ENCODE data around the gene LRRC52. TPM values are rescaled to one million over a fixed set of nuclear protein-coding genes. Genes with fewer than 3 reads are reported as not detected.

The LRRC52 gene
- total and polyA plus RNA-seq, 2 of the 13 experiments (the other 11 are each of a cell fraction or from before 2014, with no cell fraction given), result not detected

DNA sequence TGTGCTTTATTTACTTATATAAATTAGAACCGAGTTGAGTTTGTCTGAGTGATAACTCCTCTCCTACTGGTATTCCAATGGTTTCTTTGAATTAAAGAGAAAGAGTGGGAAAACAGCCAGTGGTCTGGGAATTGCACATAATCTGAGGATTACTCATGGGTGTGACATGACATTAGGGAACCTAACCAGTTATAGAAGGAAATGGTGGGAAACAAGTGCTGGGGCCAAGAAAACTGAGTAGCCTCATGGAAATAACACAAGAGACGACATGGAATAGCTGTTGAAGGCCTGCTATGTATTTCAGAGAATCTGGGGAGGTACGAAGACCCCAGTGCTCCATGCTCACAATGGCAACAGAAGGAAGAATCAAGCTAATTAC, 41.8 kb upstream of the LRRC52 start:
- H3K9me3 ChIP-seq (ENCODE audit: low read length), result no peaks in the 10 kb centered on the region
- H3K4me2 ChIP-seq (ENCODE audit: low read depth, low read length), result no peak overlapping the region
- no peaks in the 10 kb centered on the region for H3K36me3 ChIP-seq (replicated peaks in 1 of 2; ENCODE audit: control insufficient read depth in 1 of 2, insufficient read depth in 2 of 2, low read length in 2 of 2)
- TF ChIP-seq, protein P1, sequence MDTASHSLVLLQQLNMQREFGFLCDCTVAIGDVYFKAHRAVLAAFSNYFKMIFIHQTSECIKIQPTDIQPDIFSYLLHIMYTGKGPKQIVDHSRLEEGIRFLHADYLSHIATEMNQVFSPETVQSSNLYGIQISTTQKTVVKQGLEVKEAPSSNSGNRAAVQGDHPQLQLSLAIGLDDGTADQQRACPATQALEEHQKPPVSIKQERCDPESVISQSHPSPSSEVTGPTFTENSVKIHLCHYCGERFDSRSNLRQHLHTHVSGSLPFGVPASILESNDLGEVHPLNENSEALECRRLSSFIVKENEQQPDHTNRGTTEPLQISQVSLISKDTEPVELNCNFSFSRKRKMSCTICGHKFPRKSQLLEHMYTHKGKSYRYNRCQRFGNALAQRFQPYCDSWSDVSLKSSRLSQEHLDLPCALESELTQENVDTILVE (CRISPR knock-in tag; IDR thresholded peaks at IDR 0.05), result no peak
- TF ChIP-seq ZBTB7B (CRISPR knock-in tag; IDR thresholded peaks at IDR 0.05), result no peak
- TF ChIP-seq ZNF678 (CRISPR knock-in tag; IDR thresholded peaks at IDR 0.05), result no peak
- no peak for TF ChIP-seq PAF1 (CRISPR knock-in tag; IDR thresholded peaks at IDR 0.05)
- no peak overlapping the region for H2AFZ ChIP-seq (ENCODE audit: low read length)
- in situ Hi-C loops (cut with HindIII; ENCODE audit: extremely low pct_ligation_motif_present, low pct_unique_long_range_greater_than_20kb) (no loop called here), intact Hi-C loops (cut with micrococcal nuclease; ENCODE audit: unreplicated experiment) (no loop called here)
- BruUV-seq (replicated peaks), result no TSS peak
- H3K4me1 ChIP-seq (ENCODE audit: insufficient read depth, low read length), result peaks cover 10% of the 10 kb centered on the region
- H3K79me2 ChIP-seq (ENCODE audit: insufficient read depth, low read length), result no peaks in the 10 kb centered on the region
- no peak overlapping the region for H3K9ac ChIP-seq (ENCODE audit: insufficient read depth, low read depth, low read length)
- no peaks in the 10 kb centered on the region for H3K27me3 ChIP-seq (ENCODE audit: control insufficient read depth in 1 of 2, insufficient read depth in 2 of 2, low read length in 2 of 2)
- 6% methylated on average over 3 of the region's 3 CpGs for WGBS (ENCODE audit: low lambda C conversion rate)
- ChIA-PET POLR2A (no interaction called here), CTCF (ENCODE audit: low intra/inter-chr PET ratio, low total read pairs) (no interaction called here)
- H3K27ac ChIP-seq (ENCODE audit: extremely low read length, insufficient read depth, low read length), result no peak overlapping the region
- no peak for FAIRE-seq
- no peak for ATAC-seq
- no peaks in the 10 kb centered on the region for H4K20me1 ChIP-seq (ENCODE audit: insufficient read depth, low read length)
- DNase-seq (ENCODE audit: low spot score), result no peak
- H3K4me3 ChIP-seq (replicated peaks in 1 of 3; ENCODE audit: insufficient read depth in 1 of 3, low read depth in 2 of 3, low read length in 3 of 3), result no peak overlapping the region

DNA sequence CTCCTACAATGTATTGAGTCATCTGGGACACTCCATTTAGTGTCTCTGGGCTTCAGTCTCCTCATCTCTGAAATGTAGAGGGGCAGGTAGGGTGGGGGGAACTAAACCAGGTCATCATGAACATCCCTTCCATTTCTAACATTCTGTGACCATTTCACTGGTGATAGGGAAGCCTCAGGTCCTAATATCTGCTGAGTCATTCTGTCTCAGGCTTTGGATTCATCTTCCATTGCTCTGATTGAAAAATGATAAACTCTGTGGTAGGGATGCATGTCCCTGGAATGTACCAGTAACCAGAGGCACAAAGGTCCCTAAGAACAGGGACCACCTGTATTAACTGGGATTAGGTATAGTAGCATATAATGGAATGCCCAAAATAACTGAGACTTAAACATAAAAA, 36.2 kb upstream of the LRRC52 start:
- H3K9ac ChIP-seq (ENCODE audit: insufficient read depth, low read depth, low read length), result no peak overlapping the region
- FAIRE-seq, result no peak
- no peak for ATAC-seq
- H3K27me3 ChIP-seq (ENCODE audit: control insufficient read depth in 1 of 2, insufficient read depth in 2 of 2, low read length in 2 of 2), result no peaks in the 10 kb centered on the region
- POLR2A ChIA-PET, result no interaction called here
- DNase-seq (ENCODE audit: low spot score), result no peak
- TF ChIP-seq NFE2L2 (IDR thresholded peaks at IDR 0.05; ENCODE audit: low read length) (peak; percentile 86), ATM (IDR thresholded peaks at IDR 0.05; ENCODE audit: borderline replicate concordance) (no peak), MAFK (conservative IDR thresholded peaks at IDR 0.05 in 1 of 2, IDR thresholded peaks at IDR 0.05 in 1 of 2; ENCODE audit: low read length in 2 of 2) (peak; percentile 0 to 32; a peak in 1 of 4 replicates)
- TF ChIP-seq, protein P2, sequence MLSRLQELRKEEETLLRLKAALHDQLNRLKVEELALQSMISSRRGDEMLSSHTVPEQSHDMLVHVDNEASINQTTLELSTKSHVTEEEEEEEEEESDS (CRISPR knock-in tag; IDR thresholded peaks at IDR 0.05; ENCODE audit: borderline replicate concordance), result no peak
- TF ChIP-seq, protein P3, sequence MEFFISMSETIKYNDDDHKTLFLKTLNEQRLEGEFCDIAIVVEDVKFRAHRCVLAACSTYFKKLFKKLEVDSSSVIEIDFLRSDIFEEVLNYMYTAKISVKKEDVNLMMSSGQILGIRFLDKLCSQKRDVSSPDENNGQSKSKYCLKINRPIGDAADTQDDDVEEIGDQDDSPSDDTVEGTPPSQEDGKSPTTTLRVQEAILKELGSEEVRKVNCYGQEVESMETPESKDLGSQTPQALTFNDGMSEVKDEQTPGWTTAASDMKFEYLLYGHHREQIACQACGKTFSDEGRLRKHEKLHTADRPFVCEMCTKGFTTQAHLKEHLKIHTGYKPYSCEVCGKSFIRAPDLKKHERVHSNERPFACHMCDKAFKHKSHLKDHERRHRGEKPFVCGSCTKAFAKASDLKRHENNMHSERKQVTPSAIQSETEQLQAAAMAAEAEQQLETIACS (CRISPR knock-in tag; IDR thresholded peaks at IDR 0.05), result no peak
- TF ChIP-seq, protein P4, sequence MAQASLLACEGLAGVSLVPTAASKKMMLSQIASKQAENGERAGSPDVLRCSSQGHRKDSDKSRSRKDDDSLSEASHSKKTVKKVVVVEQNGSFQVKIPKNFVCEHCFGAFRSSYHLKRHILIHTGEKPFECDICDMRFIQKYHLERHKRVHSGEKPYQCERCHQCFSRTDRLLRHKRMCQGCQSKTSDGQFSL (CRISPR knock-in tag; IDR thresholded peaks at IDR 0.05), result no peak
- no peak overlapping the region for H3K27ac ChIP-seq (ENCODE audit: extremely low read length, insufficient read depth, low read length)
- BruUV-seq (replicated peaks), result no TSS peak
- no peaks in the 10 kb centered on the region for H3K36me3 ChIP-seq (replicated peaks in 1 of 2; ENCODE audit: control insufficient read depth in 1 of 2, insufficient read depth in 2 of 2, low read length in 2 of 2)
- H3K4me2 ChIP-seq (ENCODE audit: low read depth, low read length), result no peak overlapping the region
- in situ Hi-C loops (cut with HindIII; ENCODE audit: extremely low pct_ligation_motif_present, low pct_unique_long_range_greater_than_20kb) (no loop called here), intact Hi-C loops (cut with micrococcal nuclease; ENCODE audit: unreplicated experiment) (no loop called here)
- no peaks in the 10 kb centered on the region for H3K79me2 ChIP-seq (ENCODE audit: insufficient read depth, low read length)
- no peak overlapping the region for H3K4me3 ChIP-seq (replicated peaks in 1 of 3; ENCODE audit: insufficient read depth in 1 of 3, low read depth in 2 of 3, low read length in 3 of 3)
- no peaks in the 10 kb centered on the region for H4K20me1 ChIP-seq (ENCODE audit: insufficient read depth, low read length)
- H3K4me1 ChIP-seq (ENCODE audit: insufficient read depth, low read length), result no peaks in the 10 kb centered on the region
- H3K9me3 ChIP-seq (ENCODE audit: low read length), result no peaks in the 10 kb centered on the region
- no peak overlapping the region for H2AFZ ChIP-seq (ENCODE audit: low read length)
- CTCF ChIA-PET (ENCODE audit: low intra/inter-chr PET ratio, low total read pairs), result no interaction called here

All from HepG2 (cell line).